Cerebellar nuclear complex (tissue), 1 donor: ENCODE results near the gene RECK.
A peak's percentile ranks its signal among the peaks of the same experiment; 100 is the strongest.
"Not testable (repeated sequence)": the region's sequence is repeated elsewhere in the genome, so short reads cannot be mapped to it uniquely, and the experiment has no call there.

Experiments used
- DNase-seq, 2 experiments: peaks; one replicate each; lab custom pipeline; 2025; lab: John Stamatoyannopoulos, UW

Gene RECK

DNA sequence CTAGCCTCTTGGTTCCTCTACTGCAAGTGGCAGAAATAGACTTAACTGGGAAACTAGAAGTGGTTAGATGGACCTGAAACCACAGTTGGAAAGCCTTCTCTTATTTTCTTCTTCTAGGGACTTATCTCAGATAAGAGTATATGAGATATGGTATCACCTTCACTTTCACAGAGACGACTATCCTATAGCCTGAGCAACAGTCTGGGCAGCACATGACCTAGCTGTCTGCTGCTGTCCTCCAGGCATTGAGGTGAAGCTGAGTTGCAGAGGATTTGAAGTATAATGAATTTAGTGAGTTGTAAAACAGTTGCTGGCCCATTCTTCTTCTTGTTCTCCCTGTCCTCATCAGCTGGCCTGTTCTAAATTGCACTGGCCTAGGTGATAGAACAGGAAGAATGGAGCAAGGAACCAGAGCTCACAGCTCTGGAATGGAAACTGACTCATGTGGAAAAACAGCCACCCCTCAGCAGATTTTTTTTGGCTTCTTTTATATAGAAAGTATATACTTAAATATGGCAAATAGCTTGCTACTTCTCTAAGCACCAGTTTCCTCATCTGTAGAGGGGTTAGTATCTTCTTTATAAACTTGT is 27.8 kb downstream of the RECK start:
- no peak for DNase-seq

- no peak for DNase-seq
Observed at GRCh38 chr9:36074055-36074454, 37.3 kb downstream of the RECK start.

GRCh38 chr9:36074870-36075532 is 38.3 kb downstream of the RECK start:
- no peak for DNase-seq

DNA sequence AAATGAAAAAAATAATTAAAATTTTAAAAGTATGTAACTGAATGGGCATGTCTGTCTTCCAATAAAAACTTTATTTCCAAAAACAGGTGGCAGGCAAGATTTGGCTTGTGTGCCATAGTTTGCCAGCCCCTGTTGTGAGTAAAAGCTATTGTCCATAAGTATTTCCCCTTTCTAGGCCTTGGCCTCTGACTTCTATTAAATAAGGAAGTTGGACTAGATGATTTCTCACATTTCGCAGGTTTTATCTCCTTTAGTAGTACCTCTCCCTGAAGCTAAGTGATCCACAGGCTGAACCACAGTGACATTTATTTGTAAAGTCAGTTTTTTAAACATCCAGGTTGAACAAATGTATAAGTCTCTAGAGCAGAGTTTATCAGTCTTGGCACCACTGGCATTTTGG is 41.3 kb downstream of the RECK start:
- DNase-seq = no peak

DNA sequence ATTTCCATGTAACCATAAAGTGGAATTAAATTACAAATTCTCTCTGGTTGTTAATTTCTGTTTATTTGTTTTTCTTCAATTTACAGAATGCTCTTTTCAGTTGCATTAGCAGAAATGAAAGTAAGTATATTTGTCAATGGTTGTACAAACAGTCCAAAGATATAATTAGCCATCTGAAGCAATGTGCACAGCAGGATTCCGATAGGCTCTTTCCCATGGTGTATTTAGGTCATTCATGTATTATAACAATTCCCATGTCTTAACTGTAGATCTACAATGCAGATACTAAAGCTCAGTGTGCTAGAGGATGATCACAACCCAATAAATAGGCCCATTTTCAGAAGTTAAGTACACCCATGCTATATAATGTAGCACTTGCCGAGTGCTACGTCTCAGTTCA is 43.8 kb downstream of the RECK start:
- DNase-seq = no peak

GRCh38 chr9:36082931-36083330 is 46.2 kb downstream of the RECK start:
- DNase-seq = no peak

DNA sequence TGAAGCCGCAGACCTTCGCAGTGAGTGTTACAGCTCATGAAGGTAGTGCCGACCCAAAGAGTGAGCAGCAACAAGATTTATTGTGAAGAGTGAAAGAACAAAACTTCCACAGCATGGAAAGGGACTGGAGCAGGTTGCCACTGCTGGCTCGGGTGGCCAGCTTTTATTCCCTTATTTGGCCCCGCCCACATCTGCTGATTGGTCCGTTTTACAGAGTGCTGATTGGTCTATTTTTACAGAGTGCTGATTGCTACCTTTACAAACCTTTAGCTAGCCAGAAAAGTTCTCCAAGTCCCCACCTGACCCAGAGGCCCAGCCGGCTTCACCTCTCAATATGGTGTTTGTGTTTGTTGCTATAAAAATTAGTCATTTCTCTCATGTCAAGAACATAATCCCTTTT is 49.7 kb downstream of the RECK start:
- no peak for DNase-seq

GRCh38 chr9:36087054-36087453 is 50.3 kb downstream of the RECK start:
- not testable (repeated sequence) for DNase-seq

DNA sequence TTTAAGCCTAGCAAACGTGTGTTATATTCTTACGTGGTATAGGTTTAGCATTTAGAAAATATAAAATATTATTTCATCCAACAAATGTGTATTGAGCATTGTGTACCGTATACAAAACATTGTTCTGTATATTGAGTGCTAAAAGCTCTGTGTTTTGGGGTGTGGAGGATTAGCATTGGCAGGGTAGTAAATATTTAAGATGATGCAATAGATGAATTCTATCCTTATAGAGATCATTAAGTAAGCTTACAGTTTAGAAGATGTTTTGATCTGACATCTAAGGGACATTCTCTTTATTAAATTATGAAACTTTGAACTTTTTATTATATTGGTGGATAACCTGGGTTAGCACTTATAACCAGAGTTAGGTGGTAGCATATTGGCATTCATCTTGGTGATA is 51.3 kb downstream of the RECK start:
- no peak for DNase-seq

DNA sequence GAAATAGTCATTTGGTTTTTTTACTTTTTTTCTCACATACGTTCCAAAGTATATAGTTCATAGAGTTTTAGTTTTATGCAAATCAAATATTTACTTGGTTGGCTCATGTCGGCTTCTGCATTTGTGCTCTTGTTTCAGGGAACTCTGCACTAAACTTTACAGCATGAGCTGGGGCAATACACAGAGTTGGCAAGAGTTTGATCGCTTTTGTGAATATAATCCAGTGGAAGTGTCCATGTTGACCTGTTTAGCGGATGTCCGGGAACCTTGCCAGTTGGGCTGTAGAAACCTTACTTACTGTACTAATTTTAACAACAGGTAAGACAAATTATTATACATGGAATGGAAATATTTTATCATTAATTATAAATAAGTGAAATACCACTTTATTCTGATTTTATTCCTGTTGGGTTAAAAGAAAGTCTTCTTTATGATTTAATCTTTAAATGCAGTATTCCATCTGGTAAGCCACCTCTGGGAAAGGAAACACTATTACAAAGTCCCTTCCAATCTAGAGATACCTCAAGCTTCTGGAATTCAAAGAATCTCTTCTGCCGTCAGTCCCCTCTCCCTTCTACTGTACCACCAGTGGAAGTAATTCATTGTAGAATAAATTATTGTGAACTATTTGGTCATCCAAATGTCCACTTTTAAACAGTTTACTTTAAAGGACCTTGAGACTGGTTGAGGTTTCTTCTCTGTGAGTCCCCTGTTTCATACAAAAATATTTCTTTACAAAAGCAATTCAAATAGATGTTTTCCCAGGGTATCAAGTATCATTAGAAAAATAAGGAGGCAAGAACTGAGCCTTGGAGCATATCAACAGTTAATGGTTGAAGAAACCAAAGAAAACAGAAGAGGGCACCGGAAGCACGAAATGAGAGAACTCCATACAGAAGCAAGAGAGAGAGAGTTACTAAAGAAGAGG is 54.6 kb downstream of the RECK start:
- no peak for DNase-seq

DNA sequence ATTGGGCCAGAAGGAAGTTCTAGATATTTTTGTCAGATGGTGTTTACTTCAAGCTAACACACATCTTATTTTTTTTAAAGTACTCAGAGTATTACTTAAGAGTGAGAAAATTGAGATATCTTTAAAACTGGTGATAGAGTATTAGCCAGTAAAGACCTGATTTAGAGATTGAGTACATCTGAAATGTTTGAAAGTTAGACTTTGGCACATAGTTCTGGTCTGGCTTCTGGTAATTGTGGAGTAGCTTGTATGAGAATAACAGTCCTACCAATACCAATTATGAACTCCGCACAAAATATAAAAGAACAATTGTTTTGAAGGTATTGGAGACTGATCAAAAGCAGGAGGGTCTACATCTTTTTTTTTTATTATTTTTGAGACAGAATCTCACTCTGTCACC is 55.3 kb downstream of the RECK start:
- DNase-seq = no peak

- DNase-seq = no peak
Observed at GRCh38 chr9:36092509-36093215, 55.9 kb downstream of the RECK start.

GRCh38 chr9:36093384-36093783 is 56.7 kb downstream of the RECK start:
- no peak for DNase-seq

DNA sequence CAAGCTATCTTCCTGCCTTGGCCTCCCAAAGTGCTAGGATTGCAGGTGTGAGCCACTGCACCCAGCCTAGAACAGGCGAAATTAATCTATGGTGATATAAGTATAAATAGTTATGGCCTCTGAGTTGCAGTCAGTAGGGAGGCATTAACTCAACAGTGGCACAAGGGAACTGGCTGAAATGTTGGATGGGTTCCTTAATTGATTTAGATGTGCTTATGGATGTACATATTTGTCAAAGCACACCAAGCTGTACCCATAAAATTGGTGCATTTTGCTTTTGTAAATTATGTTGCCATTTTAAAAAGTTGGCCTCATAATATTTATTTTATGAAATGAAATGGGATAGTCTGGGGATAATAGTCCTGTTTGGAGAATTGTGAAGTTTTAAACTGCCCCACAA is 63.0 kb downstream of the RECK start:
- DNase-seq = no peak

DNA sequence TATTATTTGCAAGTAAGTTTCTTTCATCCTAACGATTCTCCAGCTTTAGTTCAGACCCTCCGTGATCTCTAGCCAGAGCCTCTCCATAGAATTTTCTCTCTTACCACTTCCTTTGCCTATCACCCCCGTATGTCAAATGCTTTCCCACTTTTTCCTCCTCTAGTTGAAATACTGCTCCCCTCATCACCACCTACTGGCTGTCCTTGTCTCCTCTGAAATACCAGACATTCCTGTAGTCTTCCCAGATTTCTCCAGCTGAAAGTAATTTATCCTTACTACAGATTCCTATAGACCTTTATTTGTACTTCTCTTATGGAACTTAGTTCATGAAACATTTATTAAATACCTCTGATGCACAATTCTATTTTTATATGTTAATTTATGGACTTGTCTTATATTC is 63.8 kb downstream of the RECK start:
- DNase-seq = no peak

DNA sequence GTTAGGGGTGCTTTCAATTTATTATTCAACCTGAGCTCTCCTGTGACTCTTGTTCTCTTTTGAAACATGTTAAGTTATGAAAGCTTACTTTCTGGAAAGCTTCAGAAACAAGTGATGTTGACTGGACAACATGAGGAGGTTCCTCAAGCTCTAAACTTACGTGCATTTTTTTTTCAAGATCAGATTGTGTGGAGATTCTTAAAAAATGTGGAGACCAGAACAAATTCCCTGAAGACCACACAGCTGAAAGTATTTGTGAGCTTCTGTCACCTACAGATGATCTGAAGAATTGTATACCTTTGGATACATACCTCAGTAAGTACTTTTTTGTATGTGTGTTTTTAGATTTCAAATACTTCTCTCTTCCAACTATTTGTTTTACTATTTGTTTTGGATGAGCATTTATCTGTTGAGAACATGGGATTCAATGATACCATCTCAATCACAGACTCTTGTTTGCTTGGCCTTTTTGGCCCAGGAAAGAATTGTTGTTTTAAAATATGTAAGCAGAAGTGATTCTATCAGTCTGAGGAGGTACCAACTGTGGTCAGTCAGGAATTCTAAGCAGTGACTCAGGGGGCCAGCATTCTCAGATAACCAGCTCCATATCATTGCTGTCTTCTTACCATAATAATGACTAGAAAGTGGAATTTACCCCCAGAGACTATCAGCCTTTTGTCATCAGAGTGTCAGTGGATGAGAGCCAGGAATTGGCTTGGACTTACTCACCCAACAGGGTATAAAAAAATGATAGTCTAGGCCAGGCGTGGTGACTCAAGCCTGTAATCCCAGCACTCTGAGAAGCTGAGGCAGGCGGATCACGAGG is 65.4 kb downstream of the RECK start:
- no peak for DNase-seq

DNA sequence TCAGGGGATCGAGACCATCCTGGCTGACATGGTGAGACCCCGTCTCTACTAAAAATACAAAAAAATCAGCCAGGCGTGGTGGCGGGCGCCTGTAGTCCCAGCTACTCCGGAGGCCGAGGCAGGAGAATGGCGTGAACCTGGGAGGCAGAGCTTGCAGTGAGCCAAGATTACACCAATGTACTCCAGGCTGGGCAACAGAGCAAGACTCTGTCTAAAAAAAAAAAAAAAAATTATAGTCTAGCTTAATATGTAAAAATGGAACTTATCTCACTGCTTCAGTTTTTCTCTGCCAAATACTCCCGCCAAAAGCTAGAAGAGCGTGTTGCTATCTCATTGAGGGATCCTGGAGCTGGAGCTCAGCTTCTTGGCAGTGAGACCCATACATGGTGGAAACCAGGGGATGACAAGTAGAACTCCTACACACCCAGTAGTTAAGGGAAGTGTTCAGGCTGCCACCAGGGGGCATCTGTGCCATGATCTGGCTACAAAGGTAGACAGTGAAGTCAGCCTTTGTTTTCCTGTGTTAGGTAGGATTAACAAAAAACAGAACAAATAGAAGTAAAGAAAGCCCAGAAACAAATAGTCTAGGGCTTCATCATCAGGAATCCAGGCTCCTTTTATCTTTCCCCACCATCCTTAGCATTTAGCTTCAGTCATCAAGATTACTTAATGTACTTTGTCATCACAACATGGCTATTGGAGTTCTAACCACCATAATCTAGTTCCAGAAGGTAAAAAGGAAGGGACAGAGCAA is 66.2 kb downstream of the RECK start:
- peak; percentile 14 to 63 for DNase-seq

DNA sequence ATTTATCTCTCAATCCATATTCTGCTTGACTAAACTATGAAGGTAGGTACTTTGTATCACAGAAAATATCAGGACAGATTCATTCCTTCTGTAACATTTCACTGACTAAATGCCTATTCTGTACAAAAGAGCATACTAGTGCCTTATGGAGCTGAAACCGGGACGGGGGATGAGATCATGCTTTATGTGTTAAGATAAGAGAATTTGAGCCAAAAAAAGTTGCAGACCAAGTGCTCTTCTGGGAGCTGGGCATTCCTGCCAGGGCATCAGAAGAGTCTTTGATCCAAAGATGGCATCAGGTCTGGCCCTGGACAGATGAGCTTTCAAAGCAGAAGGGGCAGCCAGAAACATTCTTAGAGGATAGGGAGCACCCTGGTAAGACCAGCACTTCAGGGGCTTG is 72.4 kb downstream of the RECK start:
- DNase-seq = no peak

DNA sequence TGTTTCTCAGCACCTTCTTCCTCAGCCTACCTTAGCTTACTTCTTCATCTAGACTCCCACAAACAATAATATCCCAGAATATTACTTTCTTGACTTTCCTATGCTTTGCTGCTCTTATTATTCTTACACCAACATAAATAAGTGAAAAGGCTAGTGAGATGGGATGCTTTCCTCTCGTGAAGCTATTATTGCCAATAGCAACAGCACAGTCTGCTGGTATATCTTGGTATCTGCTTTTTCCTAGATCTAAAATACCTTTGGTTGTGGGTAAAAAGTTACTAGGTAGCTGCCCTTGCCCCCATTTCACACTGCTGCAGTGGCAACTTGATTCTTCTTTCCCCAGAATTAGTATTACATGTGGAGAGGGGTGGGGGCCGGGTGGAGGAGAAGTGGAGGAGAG is 73.7 kb downstream of the RECK start:
- DNase-seq = no peak

GRCh38 chr9:36112516-36112915 is 75.8 kb downstream of the RECK start:
- DNase-seq = no peak

- DNase-seq = no peak
Observed at GRCh38 chr9:36113999-36114398, 77.3 kb downstream of the RECK start.
